Gastroesophageal sphincter (tissue), 4 donors: ENCODE data around the gene UVSSA. TPM values are rescaled to one million over a fixed set of nuclear protein-coding genes. Genes with fewer than 3 reads are reported as not detected.

ENCODE experiments used
- ATAC-seq: fragments of 150-250 bp; one replicate; pipeline ENCODE4 v1.9.1; 2016; ENCODE audit warnings: mild to moderate bottlenecking, moderate library complexity
- H3K27ac ChIP-seq, 4 donors: fragments of 200-600 bp; sonication (generic) in 3 of 4; 1 replicate in 3 of 4; 2 replicates in 1 of 4; pipeline ENCODE4 v1.5.1; 2016 to 2019
- H3K27me3 ChIP-seq: fragments of 200-600 bp; sonication (generic); one replicate; pipeline ENCODE4 v1.5.1; 2019
- H3K36me3 ChIP-seq, 2 donors: fragments of 200-600 bp; sonication (generic); one replicate each; pipeline ENCODE4 v1.5.1; 2019; ENCODE audit warnings: control low read depth in 1 of 2
- H3K4me1 ChIP-seq, 3 donors: fragments of 200-600 bp; sonication (generic); 1 replicate in 2 of 3; 2 replicates in 1 of 3; pipeline ENCODE4 v1.5.1; 2016 to 2019; ENCODE audit warnings: control low read depth in 2 of 3
- H3K4me3 ChIP-seq, 2 donors: fragments of 200-600 bp; sonication (generic); one replicate each; pipeline ENCODE4 v1.5.1; 2019; ENCODE audit warnings: mild to moderate bottlenecking in 1 of 2, moderate library complexity in 1 of 2
- H3K9me3 ChIP-seq, 3 donors: fragments of 200-600 bp; sonication (generic); one replicate each; pipeline ENCODE4 v1.5.1; 2017 to 2019; ENCODE audit warnings: control low read depth in 2 of 3
- CTCF ChIP-seq, 4 experiments: fragments of 200-600 bp in 2 of 4; fragments of 450-650 bp in 2 of 4; sonication (generic) in 1 of 4; IDR thresholded peaks; one replicate each; pipeline ENCODE4 v1.5.1; 2017 to 2019; ENCODE audit warnings: antibody characterized with exemption in 4 of 4, mild to moderate bottlenecking in 2 of 4, moderate library complexity in 2 of 4
- EP300 ChIP-seq: sonication (generic); formaldehyde crosslinking; IDR thresholded peaks from one replicate; pipeline ENCODE4 v1.6.1; 2017; ENCODE audit warnings: antibody characterized with exemption, mild to moderate bottlenecking
- POLR2A ChIP-seq, 2 donors: fragments of 450-650 bp; IDR thresholded peaks; one replicate each; pipeline ENCODE4 v1.6.1; 2017; ENCODE audit warnings: antibody characterized with exemption in 2 of 2, mild to moderate bottlenecking in 2 of 2, moderate library complexity in 1 of 2
- POLR2AphosphoS5 ChIP-seq: sonication (generic); formaldehyde crosslinking; IDR thresholded peaks from one replicate; pipeline ENCODE4 v1.6.1; 2017; ENCODE audit warnings: antibody characterized with exemption
- WGBS, 2 donors: methylation state at CpG; one replicate each; pipeline ENCODE4 v1.1.5; 2018; ENCODE audit warnings: low coverage in 1 of 2; 5-methylcytosine and 5-hydroxymethylcytosine counted together
- total RNA-seq, 4 donors: library from RNA; depleted of rRNA; stranded (reverse); fragments of >200 nt; gene quantifications; one replicate each; pipeline ENCODE4 v1.1.0, GENCODE V29; 2016

UVSSA gene
- total RNA-seq, 4 donors from 2014 or later: 3.1 to 24.1 (median 9.9) TPM

- ATAC-seq: no peak
- 36% methylated on average over 3 of the region's 75 CpGs; no CpG with 5 or more reads in 1 of the 2 donors for WGBS, 2 donors
These were observed 68.0 kb downstream of the UVSSA start for GRCh38 chr4:1414831-1415680.

GRCh38 chr4:1415681-1415981 lies 68.6 kb downstream of the UVSSA start:
- H3K27me3 ChIP-seq: peaks cover 99% of the 10 kb centered on the region
- no peak overlapping the region for H3K27ac ChIP-seq
- WGBS, 2 donors: 59 to 61% methylated on average over 7 to 12 of the region's 13 CpGs
- H3K9me3 ChIP-seq: no peaks in the 10 kb centered on the region
- no peak overlapping the region for H3K4me3 ChIP-seq
- TF ChIP-seq EP300 (no peak), CTCF (IDR thresholded peaks at IDR 0.05) (no peak), POLR2A (IDR thresholded peaks at IDR 0.05) (no peak), POLR2AphosphoS5 (no peak)
- H3K4me1 ChIP-seq: peaks cover 0 to 12% (median 0%) of the 10 kb centered on the region in 3 donors
- no peaks in the 10 kb centered on the region for H3K36me3 ChIP-seq
- no peak for ATAC-seq

More at GRCh38 chr4:1414831-1415680, 68.0 kb downstream of the UVSSA start:
- Histone ChIP-seq H3K4me3 (no peak overlapping the region), H3K27ac (no peak overlapping the region), H3K9me3 (no peaks in the 10 kb centered on the region), H3K36me3 (no peaks in the 10 kb centered on the region), H3K4me1 (peaks cover 0 to 12% (median 0%) of the 10 kb centered on the region in 3 donors), H3K27me3 (peaks cover 99% of the 10 kb centered on the region)
- TF ChIP-seq EP300 (no peak), CTCF (IDR thresholded peaks at IDR 0.05) (no peak), POLR2A (IDR thresholded peaks at IDR 0.05) (no peak), POLR2AphosphoS5 (no peak)

GRCh38 chr4:1416051-1416947 lies 69.3 kb downstream of the UVSSA start:
- ATAC-seq: no peak
- Histone ChIP-seq H3K9me3 (no peaks in the 10 kb centered on the region), H3K36me3 (no peaks in the 10 kb centered on the region), H3K4me1 (peaks cover 0 to 12% (median 0%) of the 10 kb centered on the region in 3 donors), H3K27ac (no peak overlapping the region), H3K27me3 (peaks cover 97% of the 10 kb centered on the region), H3K4me3 (no peak overlapping the region)
- TF ChIP-seq CTCF (IDR thresholded peaks at IDR 0.05) (no peak), POLR2AphosphoS5 (no peak), POLR2A (IDR thresholded peaks at IDR 0.05) (no peak), EP300 (no peak)
- 37 to 42% methylated on average over 2 to 11 of the region's 27 CpGs for WGBS, 2 donors

GRCh38 chr4:1416948-1417260 lies 69.9 kb downstream of the UVSSA start:
- Histone ChIP-seq H3K4me1 (peaks cover 0 to 12% (median 0%) of the 10 kb centered on the region in 3 donors), H3K27ac (no peak overlapping the region), H3K9me3 (no peaks in the 10 kb centered on the region), H3K27me3 (peaks cover 94% of the 10 kb centered on the region), H3K36me3 (no peaks in the 10 kb centered on the region), H3K4me3 (no peak overlapping the region)
- ATAC-seq: no peak
- no peak for TF ChIP-seq POLR2AphosphoS5
- TF ChIP-seq POLR2A (IDR thresholded peaks at IDR 0.05): no peak
- no peak for TF ChIP-seq EP300
- TF ChIP-seq CTCF (IDR thresholded peaks at IDR 0.05): no peak
- WGBS, 2 donors: no CpG with 5 or more reads among the region's 7 CpGs
